Gastrocnemius medialis (tissue), 4 donors: ENCODE data around the gene AGAP9.

Source experiments
- POLR2A ChIP-seq, 2 donors: fragments of 450-650 bp; IDR thresholded peaks; one replicate each; pipeline ENCODE4 v1.6.1; 2017; ENCODE audit warnings: antibody characterized with exemption in 2 of 2, mild to moderate bottlenecking in 2 of 2, moderate library complexity in 2 of 2
- TF ChIP-seq, protein P1 (sequence below), 5 experiments: fragments of 450-650 bp in 3 of 5; fragments of 200-600 bp in 2 of 5; sonication (generic) in 2 of 5; IDR thresholded peaks in 4 of 5; conservative IDR thresholded peaks in 1 of 5; 1 replicate in 4 of 5; 2 replicates in 1 of 5; pipeline ENCODE4 v1.5.1; 2016 to 2019; ENCODE audit warnings: antibody characterized with exemption in 5 of 5, mild to moderate bottlenecking in 3 of 5, moderate library complexity in 3 of 5

DNA sequence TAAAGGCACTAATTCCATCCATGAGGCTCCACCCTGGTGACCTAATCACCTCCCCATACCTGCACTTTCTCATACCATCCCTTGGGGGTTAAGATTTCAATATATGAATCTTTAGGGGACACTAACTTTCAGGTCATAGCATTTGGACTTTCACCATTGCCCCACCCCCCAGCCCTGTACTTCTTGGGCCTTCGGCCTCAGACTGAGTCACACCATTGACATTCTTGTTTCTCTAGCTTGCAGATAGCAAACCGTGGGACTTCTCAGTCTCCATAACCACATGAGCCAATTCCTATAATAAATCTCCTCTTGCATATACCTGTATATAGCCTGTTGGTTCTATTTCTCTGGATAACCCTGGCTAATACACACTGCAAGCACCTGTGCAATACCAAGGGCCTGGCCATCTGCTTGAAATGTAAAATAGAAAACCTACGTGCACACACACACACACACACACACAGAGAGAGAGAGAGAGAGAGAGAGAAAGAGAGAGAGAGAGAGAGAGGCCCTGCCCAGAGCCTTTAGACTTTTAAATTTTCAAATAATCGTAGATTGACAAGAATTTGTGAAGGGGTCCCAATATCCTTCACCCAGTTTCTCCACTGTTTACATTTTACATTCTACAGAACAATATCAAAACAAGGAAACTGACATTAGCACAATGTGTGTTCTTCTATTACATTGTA, 64.8 kb downstream of the AGAP9 start:
- TF ChIP-seq, protein P1, sequence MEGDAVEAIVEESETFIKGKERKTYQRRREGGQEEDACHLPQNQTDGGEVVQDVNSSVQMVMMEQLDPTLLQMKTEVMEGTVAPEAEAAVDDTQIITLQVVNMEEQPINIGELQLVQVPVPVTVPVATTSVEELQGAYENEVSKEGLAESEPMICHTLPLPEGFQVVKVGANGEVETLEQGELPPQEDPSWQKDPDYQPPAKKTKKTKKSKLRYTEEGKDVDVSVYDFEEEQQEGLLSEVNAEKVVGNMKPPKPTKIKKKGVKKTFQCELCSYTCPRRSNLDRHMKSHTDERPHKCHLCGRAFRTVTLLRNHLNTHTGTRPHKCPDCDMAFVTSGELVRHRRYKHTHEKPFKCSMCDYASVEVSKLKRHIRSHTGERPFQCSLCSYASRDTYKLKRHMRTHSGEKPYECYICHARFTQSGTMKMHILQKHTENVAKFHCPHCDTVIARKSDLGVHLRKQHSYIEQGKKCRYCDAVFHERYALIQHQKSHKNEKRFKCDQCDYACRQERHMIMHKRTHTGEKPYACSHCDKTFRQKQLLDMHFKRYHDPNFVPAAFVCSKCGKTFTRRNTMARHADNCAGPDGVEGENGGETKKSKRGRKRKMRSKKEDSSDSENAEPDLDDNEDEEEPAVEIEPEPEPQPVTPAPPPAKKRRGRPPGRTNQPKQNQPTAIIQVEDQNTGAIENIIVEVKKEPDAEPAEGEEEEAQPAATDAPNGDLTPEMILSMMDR (IDR thresholded peaks at IDR 0.05 in 4 of 5, conservative IDR thresholded peaks at IDR 0.05 in 1 of 5) = no peak
- TF ChIP-seq POLR2A (IDR thresholded peaks at IDR 0.05) = no peak
